Tibial nerve (tissue), 3 donors: ENCODE measurements around the gene SLC35B2.

ENCODE experiments used
- POLR2A ChIP-seq, 2 donors: fragments of 450-650 bp; IDR thresholded peaks; one replicate each; pipeline ENCODE4 v1.6.1; 2017; ENCODE audit warnings: antibody characterized with exemption in 2 of 2, mild to moderate bottlenecking in 2 of 2, moderate library complexity in 2 of 2
- TF ChIP-seq, protein P1 (sequence below), 5 experiments: fragments of 200-600 bp in 3 of 5; fragments of 450-650 bp in 2 of 5; sonication (generic) in 3 of 5; IDR thresholded peaks; one replicate each; pipeline ENCODE4 v1.5.1; 2016 to 2019; ENCODE audit warnings: antibody characterized with exemption in 5 of 5, mild to moderate bottlenecking in 3 of 5, moderate library complexity in 2 of 5

DNA sequence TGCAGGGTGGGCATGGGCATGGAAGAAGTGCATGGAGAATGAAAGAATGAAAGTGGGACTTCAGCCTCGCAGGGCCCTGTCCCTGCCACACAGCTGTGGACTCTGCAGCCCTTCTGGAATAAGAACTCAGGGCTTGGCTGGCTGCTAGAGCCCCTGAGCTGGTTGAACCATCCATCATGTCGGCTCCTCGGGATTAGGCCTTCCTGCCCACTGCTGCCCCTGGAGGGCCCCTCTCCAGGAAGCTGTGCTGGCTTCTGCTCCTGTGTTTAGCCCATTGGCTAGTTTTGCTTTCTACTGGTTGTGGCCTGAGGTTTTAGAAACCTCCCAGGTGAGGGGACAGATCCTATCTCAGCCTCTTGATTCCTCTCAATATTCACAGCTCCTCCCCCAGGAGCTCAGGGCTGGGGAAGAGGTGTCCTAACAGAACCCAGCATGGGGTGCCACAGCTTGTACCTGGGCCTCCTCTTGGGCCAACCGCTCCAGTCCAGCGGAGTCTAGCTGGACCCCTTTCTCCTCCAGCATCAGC lies 47.9 kb upstream of the SLC35B2 start:
- TF ChIP-seq, protein P1, sequence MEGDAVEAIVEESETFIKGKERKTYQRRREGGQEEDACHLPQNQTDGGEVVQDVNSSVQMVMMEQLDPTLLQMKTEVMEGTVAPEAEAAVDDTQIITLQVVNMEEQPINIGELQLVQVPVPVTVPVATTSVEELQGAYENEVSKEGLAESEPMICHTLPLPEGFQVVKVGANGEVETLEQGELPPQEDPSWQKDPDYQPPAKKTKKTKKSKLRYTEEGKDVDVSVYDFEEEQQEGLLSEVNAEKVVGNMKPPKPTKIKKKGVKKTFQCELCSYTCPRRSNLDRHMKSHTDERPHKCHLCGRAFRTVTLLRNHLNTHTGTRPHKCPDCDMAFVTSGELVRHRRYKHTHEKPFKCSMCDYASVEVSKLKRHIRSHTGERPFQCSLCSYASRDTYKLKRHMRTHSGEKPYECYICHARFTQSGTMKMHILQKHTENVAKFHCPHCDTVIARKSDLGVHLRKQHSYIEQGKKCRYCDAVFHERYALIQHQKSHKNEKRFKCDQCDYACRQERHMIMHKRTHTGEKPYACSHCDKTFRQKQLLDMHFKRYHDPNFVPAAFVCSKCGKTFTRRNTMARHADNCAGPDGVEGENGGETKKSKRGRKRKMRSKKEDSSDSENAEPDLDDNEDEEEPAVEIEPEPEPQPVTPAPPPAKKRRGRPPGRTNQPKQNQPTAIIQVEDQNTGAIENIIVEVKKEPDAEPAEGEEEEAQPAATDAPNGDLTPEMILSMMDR (IDR thresholded peaks at IDR 0.05) = no peak
- TF ChIP-seq POLR2A (IDR thresholded peaks at IDR 0.05) = no peak
